ENCODE results near the gene HSPA1A. TPM values are rescaled to one million over a fixed set of nuclear protein-coding genes. Genes with fewer than 3 reads are reported as not detected.

HSPA1A gene
- total RNA-seq, 2 experiments from 2014 or later: 0.22 to 2.2 TPM

DNA sequence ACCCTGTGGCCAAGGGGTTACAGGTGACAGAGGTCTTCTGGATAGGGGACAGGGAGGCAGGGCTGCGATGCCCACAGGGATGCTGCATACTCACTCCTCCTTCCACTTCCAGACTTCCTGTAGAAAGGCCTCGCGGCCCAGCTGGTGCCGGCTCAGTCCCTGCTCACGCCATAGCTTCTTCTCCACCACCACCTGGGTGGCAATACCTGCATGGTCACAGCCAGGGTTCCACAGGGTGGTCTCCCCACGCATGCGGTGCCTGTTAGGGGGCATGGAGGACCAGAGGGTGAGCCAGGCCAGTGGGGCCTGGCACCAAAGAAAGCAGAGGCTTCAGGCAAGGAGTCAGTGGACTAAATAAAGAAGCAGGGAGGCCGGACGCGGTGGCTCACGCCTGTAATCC lies 29.9 kb upstream of the HSPA1A start:
- TF ChIP-seq, protein P1, sequence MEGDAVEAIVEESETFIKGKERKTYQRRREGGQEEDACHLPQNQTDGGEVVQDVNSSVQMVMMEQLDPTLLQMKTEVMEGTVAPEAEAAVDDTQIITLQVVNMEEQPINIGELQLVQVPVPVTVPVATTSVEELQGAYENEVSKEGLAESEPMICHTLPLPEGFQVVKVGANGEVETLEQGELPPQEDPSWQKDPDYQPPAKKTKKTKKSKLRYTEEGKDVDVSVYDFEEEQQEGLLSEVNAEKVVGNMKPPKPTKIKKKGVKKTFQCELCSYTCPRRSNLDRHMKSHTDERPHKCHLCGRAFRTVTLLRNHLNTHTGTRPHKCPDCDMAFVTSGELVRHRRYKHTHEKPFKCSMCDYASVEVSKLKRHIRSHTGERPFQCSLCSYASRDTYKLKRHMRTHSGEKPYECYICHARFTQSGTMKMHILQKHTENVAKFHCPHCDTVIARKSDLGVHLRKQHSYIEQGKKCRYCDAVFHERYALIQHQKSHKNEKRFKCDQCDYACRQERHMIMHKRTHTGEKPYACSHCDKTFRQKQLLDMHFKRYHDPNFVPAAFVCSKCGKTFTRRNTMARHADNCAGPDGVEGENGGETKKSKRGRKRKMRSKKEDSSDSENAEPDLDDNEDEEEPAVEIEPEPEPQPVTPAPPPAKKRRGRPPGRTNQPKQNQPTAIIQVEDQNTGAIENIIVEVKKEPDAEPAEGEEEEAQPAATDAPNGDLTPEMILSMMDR (conservative IDR thresholded peaks at IDR 0.05; ENCODE audit: low read length): no peak
- no peak for TF ChIP-seq EZH2phosphoT487 (IDR thresholded peaks at IDR 0.05; ENCODE audit: borderline replicate concordance, low read depth, low read length)
- H3K4me2 ChIP-seq (ENCODE audit: low read length): no peak overlapping the region
- peaks cover 10% of the 10 kb centered on the region; the same call in 1 of the 2 replicates for H3K79me2 ChIP-seq (ENCODE audit: insufficient read depth, low read depth, low read length)
- DNase-seq (ENCODE audit: low spot score): no peak
- H3K9me2 ChIP-seq (ENCODE audit: insufficient read depth, low read length): no peaks in the 10 kb centered on the region
- ChIA-PET POLR2A (interaction anchor here (0.6 to 0.7 kb wide), 2 partner anchors 21 to 380 kb away, joined by 3 to 6 read pairs; partner anchors contain the start of gene LSM2), CTCF (ENCODE audit: unreplicated experiment) (no interaction called here)
- intact Hi-C loops (cut with micrococcal nuclease; ENCODE audit: unreplicated experiment): loop anchor here (5.0 kb wide), 2 partner anchors 43 to 163 kb away; partner anchors contain the start of genes MSH5 and PRRC2A
- H3K27ac ChIP-seq (ENCODE audit: low read depth, low read length, poor library complexity, severe bottlenecking): no peak overlapping the region
- H3K4me1 ChIP-seq (ENCODE audit: insufficient read depth, low read length, poor library complexity, severe bottlenecking): peaks cover 25% of the 10 kb centered on the region
- BruUV-seq (replicated peaks): no TSS peak
- H3K9me3 ChIP-seq (ENCODE audit: low read length): no peaks in the 10 kb centered on the region
- H2AFZ ChIP-seq (ENCODE audit: low read length): no peak overlapping the region
- H4K20me1 ChIP-seq (ENCODE audit: insufficient read depth, low read length): no peaks in the 10 kb centered on the region
- no peak overlapping the region for H3K4me3 ChIP-seq (ENCODE audit: low read depth, low read length, poor library complexity, severe bottlenecking)
- peaks cover 90% of the 10 kb centered on the region for H3K36me3 ChIP-seq (ENCODE audit: insufficient read depth, low read length)

DNA sequence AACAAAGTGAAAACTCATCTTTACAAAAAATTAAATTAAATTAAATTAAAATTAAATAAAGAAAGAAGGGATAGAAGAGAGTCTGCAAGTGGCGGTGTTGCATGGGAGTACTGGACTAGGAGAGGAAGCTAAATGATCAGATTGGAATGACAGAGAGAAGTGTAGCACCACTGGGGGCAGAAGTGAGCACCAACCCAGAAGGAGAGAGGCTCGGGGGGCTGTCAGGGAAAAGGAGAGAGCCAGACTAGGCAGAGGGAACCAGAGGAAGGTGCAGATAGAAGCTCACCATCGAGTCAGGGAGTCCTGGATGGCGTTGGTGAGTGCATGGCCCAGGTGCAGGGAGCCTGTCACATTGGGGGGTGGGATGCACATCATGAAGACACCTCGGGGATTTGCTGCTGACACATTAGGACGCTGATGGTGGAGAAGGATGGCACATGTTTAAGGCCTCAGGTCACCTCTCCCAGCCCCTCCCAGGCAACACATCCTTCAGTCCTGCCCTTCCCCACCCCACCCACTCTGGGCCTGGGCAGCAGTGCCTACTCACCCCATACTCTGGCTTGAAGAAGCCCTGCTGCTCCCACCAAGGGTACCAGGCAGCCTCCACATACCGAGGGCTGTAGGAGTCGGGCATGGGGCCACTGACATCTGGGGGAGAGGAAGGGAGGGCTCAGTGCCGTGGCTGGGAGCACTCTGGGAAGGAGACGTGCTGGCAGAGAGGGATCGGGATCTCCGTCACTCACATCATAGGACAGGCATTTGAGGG lies 23.8 kb upstream of the HSPA1A start:
- peaks cover 40% of the 10 kb centered on the region for H3K79me2 ChIP-seq (ENCODE audit: insufficient read depth, low read depth, low read length)

More for the DNA sequence above, 23.8 kb upstream of the HSPA1A start:
- H3K4me2 ChIP-seq (ENCODE audit: low read length): no peak overlapping the region
- no peaks in the 10 kb centered on the region for H3K9me3 ChIP-seq (ENCODE audit: low read length)
- no peak overlapping the region for H3K27ac ChIP-seq (ENCODE audit: low read depth, low read length, poor library complexity, severe bottlenecking)
- no TSS peak for BruUV-seq (replicated peaks)
- POLR2A ChIA-PET: no interaction called here
- TF ChIP-seq EZH2phosphoT487 (IDR thresholded peaks at IDR 0.05; ENCODE audit: borderline replicate concordance, low read depth, low read length): no peak
- TF ChIP-seq, protein P1 (conservative IDR thresholded peaks at IDR 0.05; ENCODE audit: low read length): peak; percentile 81
- no peak overlapping the region for H3K4me3 ChIP-seq (ENCODE audit: low read depth, low read length, poor library complexity, severe bottlenecking)
- DNase-seq (ENCODE audit: low spot score): peak; percentile 58
- H2AFZ ChIP-seq (ENCODE audit: low read length): no peak overlapping the region
- no peaks in the 10 kb centered on the region for H4K20me1 ChIP-seq (ENCODE audit: insufficient read depth, low read length)
- intact Hi-C loops (cut with micrococcal nuclease; ENCODE audit: unreplicated experiment): loop anchor here (10.0 kb wide), 1 partner anchor 247 kb away; the partner anchor contains the start of genes ATP6V1G2, DDX39B and NFKBIL1
- H3K36me3 ChIP-seq (ENCODE audit: insufficient read depth, low read length): peaks cover 62% of the 10 kb centered on the region
- H3K9me2 ChIP-seq (ENCODE audit: insufficient read depth, low read length): no peaks in the 10 kb centered on the region
- peaks cover 55% of the 10 kb centered on the region for H3K4me1 ChIP-seq (ENCODE audit: insufficient read depth, low read length, poor library complexity, severe bottlenecking)
- CTCF ChIA-PET (ENCODE audit: unreplicated experiment): no interaction called here

All from OCI-LY7 (cell line).